Liver (tissue), 3 donors: ENCODE data around the gene ZNF839.

ENCODE experiments used
- CTCF ChIP-seq: fragments of 150-350 bp; IDR thresholded peaks from 2 replicates; pipeline ENCODE4 v1.5.1; 2017; ENCODE audit warnings: improper control_type of control experiment, low read depth, low read length; ENCODE audit not compliant: missing input control
- EGR1 ChIP-seq, 2 donors: IDR thresholded peaks; 2 replicates each; pipeline ENCODE4 v1.6.1; 2016 to 2018; ENCODE audit warnings: antibody characterized with exemption in 2 of 2, low read depth in 2 of 2
- FOXA1 ChIP-seq: IDR thresholded peaks from 2 replicates; pipeline ENCODE4 v1.6.1; 2016; ENCODE audit warnings: antibody characterized with exemption
- RAD21 ChIP-seq, 2 donors: IDR thresholded peaks; 2 replicates each; pipeline ENCODE4 v1.6.1; 2016; ENCODE audit warnings: antibody characterized with exemption in 2 of 2, mild to moderate bottlenecking in 2 of 2
- REST ChIP-seq: IDR thresholded peaks from 2 replicates; pipeline ENCODE4 v1.6.1; 2016; ENCODE audit warnings: antibody characterized with exemption, mild to moderate bottlenecking
- SP1 ChIP-seq: IDR thresholded peaks from 2 replicates; pipeline ENCODE4 v1.6.1; 2018; ENCODE audit warnings: antibody characterized with exemption, mild to moderate bottlenecking
- TAF1 ChIP-seq: conservative IDR thresholded peaks from 2 replicates; pipeline ENCODE4 v1.6.1; 2016; ENCODE audit warnings: antibody characterized with exemption, mild to moderate bottlenecking
- ZBTB33 ChIP-seq: IDR thresholded peaks from 2 replicates; pipeline ENCODE4 v1.6.1; 2016; ENCODE audit warnings: antibody characterized with exemption
- TF ChIP-seq, protein P1 (sequence below): IDR thresholded peaks from 2 replicates; pipeline ENCODE4 v1.6.1; 2016; ENCODE audit warnings: antibody characterized with exemption
- donor health status: healthy.
- donor health status: healthy.

DNA sequence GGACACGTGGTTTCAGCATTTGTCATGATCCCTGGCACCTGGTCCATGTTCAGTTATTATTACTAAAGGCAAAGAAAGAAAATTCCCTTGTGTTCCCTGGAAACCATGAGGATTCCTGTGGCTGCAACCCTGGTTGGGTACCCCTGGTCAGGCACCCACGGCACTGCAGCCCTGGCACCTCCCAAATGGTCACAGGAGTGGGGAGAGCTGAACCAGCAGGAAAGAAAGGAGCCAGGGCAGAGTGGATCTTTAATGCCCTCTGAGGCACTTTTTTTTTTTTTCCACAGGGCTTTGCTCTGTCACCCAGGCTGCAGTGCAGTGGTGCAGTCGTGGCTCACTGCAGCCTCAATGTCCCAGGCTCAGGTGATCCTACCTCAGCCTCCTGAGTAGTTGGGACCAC lies 25.7 kb downstream of the ZNF839 start:
- TF ChIP-seq FOXA1: no peak
- no peak for TF ChIP-seq CTCF
- no peak for TF ChIP-seq SP1
- no peak for TF ChIP-seq EGR1 (IDR thresholded peaks at IDR 0.05; ENCODE audit: low read depth in 2 of 2)
- TF ChIP-seq ZBTB33: no peak
- TF ChIP-seq TAF1: no peak
- TF ChIP-seq REST: no peak
- TF ChIP-seq, protein P1, sequence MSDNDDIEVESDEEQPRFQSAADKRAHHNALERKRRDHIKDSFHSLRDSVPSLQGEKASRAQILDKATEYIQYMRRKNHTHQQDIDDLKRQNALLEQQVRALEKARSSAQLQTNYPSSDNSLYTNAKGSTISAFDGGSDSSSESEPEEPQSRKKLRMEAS: no peak
- no peak for TF ChIP-seq RAD21 (IDR thresholded peaks at IDR 0.05)
